Panc1 (cell line): ENCODE results near the gene LSM2. TPM values are rescaled to one million over a fixed set of nuclear protein-coding genes. Genes with fewer than 3 reads are reported as not detected.

Experiments
- ATAC-seq: fragments of 200-7000 bp; cut with Tn5 transposase; 2 replicates; pipeline ENCODE4 v1.9.1; 2020; ENCODE audit warnings: mild to moderate bottlenecking, moderate library complexity
- BruUV-seq: library from RNA; stranded (reverse); fragments of 400-500 nt; replicated peaks from 2 replicates; lab custom pipeline; 2021; lab: Mats Ljungman, UMichigan
- CTCF ChIA-PET: fragments of 300-600 bp; sonication (Branson Sonifier 250); formaldehyde crosslinking; loops from one replicate; lab custom pipeline; 2022; ENCODE audit warnings: antibody characterized with exemption; lab: Charles Lee
- POLR2A ChIA-PET: fragments of 300-600 bp; sonication (Branson Sonifier 250); formaldehyde crosslinking; loops from one replicate; lab custom pipeline; 2022; ENCODE audit warnings: antibody characterized with exemption; lab: Charles Lee
- DNase-seq: peaks from one replicate; pipeline ENCODE4 v3.0.0-alpha.2; 2010; ENCODE audit warnings: low read depth, low spot score
- H3K27ac ChIP-seq: 2 replicates; pipeline ENCODE4 v1.5.1; 2011; ENCODE audit warnings: mild to moderate bottlenecking, low read length, inconsistent platforms
- H3K27me3 ChIP-seq: fragments of 200-500 bp; sonication (Bioruptor generic); 2 replicates; pipeline ENCODE4 v1.6.0; 2014; ENCODE audit warnings: low read length, inconsistent platforms; ENCODE audit not compliant: control insufficient read depth, insufficient read depth
- H3K36me3 ChIP-seq: fragments of 200-500 bp; sonication (Bioruptor generic); 2 replicates; pipeline ENCODE4 v1.5.1; 2014; ENCODE audit warnings: inconsistent platforms, mild to moderate bottlenecking, low read length, moderate library complexity; ENCODE audit not compliant: control insufficient read depth, insufficient read depth
- H3K4me1 ChIP-seq: 2 replicates; pipeline ENCODE4 v1.5.1; 2011; ENCODE audit warnings: inconsistent platforms, mild to moderate bottlenecking, low read length, moderate library complexity; ENCODE audit not compliant: control insufficient read depth, insufficient read depth
- H3K4me3 ChIP-seq, 2 experiments: 2 replicates each; pipeline ENCODE4 v1.5.1; 2011 to 2012; ENCODE audit warnings: low read depth in 2 of 2, low read length in 2 of 2, mild to moderate bottlenecking in 2 of 2, inconsistent platforms in 1 of 2, moderate library complexity in 1 of 2
- H3K9me3 ChIP-seq: fragments of 200-500 bp; sonication (Bioruptor generic); 2 replicates; pipeline ENCODE4 v1.5.1; 2014; ENCODE audit warnings: low read depth, mild to moderate bottlenecking, inconsistent platforms, low read length, moderate library complexity; ENCODE audit not compliant: control insufficient read depth, insufficient read depth
- CTCF ChIP-seq: fragments of 450-650 bp; IDR thresholded peaks from 2 replicates; pipeline ENCODE4 v1.5.1; 2017; ENCODE audit warnings: mild to moderate bottlenecking
- POLR2AphosphoS5 ChIP-seq: IDR thresholded peaks from 2 replicates; pipeline ENCODE4 v1.6.1; 2012; ENCODE audit warnings: mild to moderate bottlenecking, low read depth, low read length, moderate library complexity
- REST ChIP-seq, 2 experiments: IDR thresholded peaks; 2 replicates each; pipeline ENCODE4 v1.6.1; 2011 to 2012; ENCODE audit warnings: low read depth in 2 of 2, control low read depth in 1 of 2, low read length in 1 of 2, mild to moderate bottlenecking in 1 of 2, moderate library complexity in 1 of 2; ENCODE audit not compliant: insufficient read depth in 1 of 2
- SIN3A ChIP-seq: IDR thresholded peaks from 2 replicates; pipeline ENCODE4 v1.6.1; 2012; ENCODE audit warnings: low read depth, mild to moderate bottlenecking, low read length, moderate library complexity, borderline replicate concordance; ENCODE audit not compliant: insufficient read depth
- TCF7L2 ChIP-seq: IDR thresholded peaks from 2 replicates; pipeline ENCODE4 v1.6.1; 2011; ENCODE audit warnings: mild to moderate bottlenecking, low read depth, low read length, inconsistent platforms
- in situ Hi-C: cut with HindIII; loops from 2 replicates; pipeline ENCODE4 v1.10.0; 2016; ENCODE audit warnings: low sequenced_read_pairs, low pct_unique_long_range_greater_than_20kb
- intact Hi-C: fragments of 100-400 bp; cut with micrococcal nuclease; formaldehyde crosslinking; loops from one replicate; pipeline ENCODE4 v1.10.0; 2022; ENCODE audit not compliant: unreplicated experiment
- total RNA-seq: library from RNA; stranded (reverse); gene quantifications from one replicate; pipeline ENCODE4 v1.2.1, GENCODE V29; 2021; ENCODE audit not compliant: unreplicated experiment

LSM2 gene
- total RNA-seq, 1 experiment from 2014 or later, result 89.7 TPM

- ATAC-seq (no peak), DNase-seq (no peak)
- intact Hi-C loops (no loop called here), in situ Hi-C loops (no loop called here)
- CTCF ChIA-PET, result interaction anchor here (0.5 to 1.5 kb wide), 2 partner anchors 15 to 17 kb away, joined by 3 to 5 read pairs; partner anchors contain the start of gene LSM2
- Histone ChIP-seq H3K27me3 (no peaks in the 10 kb centered on the region), H3K27ac (peak overlapping the region; percentile 99), H3K4me3 (0 out of 4 replicates have a peak overlapping the region, but pooled peaks of 1 of the 2 experiments have one; percentile 99), H3K36me3 (peaks cover 14% of the 10 kb centered on the region), H3K9me3 (no peaks in the 10 kb centered on the region), H3K4me1 (peaks cover 21% of the 10 kb centered on the region)
- BruUV-seq, result no TSS peak
- POLR2A ChIA-PET, result no interaction called here
- TF ChIP-seq SIN3A, result no peak
- TF ChIP-seq CTCF, result no peak
- TF ChIP-seq POLR2AphosphoS5, result no peak
- no peak for TF ChIP-seq TCF7L2
- no peak for TF ChIP-seq REST (IDR thresholded peaks at IDR 0.05; ENCODE audit: insufficient read depth in 1 of 2, low read depth in 2 of 2, low read length in 1 of 2)
These were observed 14.7 kb downstream of the LSM2 start for GRCh38 chr6:31792090-31792374.

- no TSS peak for BruUV-seq
- Histone ChIP-seq H3K4me1 (peaks cover 21% of the 10 kb centered on the region), H3K27ac (peak overlapping the region; percentile 99; the same call in 1 of the 2 replicates), H3K4me3 (no peak overlapping the region), H3K27me3 (no peaks in the 10 kb centered on the region), H3K9me3 (no peaks in the 10 kb centered on the region), H3K36me3 (peaks cover 14% of the 10 kb centered on the region)
- ChIA-PET POLR2A (interaction anchor here (0.7 kb wide), 1 partner anchor 14 kb away, joined by 4 read pairs; no protein-coding TSS in a partner anchor), CTCF (interaction anchor here (0.5 to 1.5 kb wide), 6 partner anchors 14 to 1265 kb away, joined by 3 to 6 read pairs (median 3); partner anchors contain the start of genes LSM2 and VWA7)
- in situ Hi-C loops (no loop called here), intact Hi-C loops (no loop called here)
- DNase-seq, result no peak
- TF ChIP-seq CTCF, result peak; percentile 89
- no peak for TF ChIP-seq POLR2AphosphoS5
- ATAC-seq, result peak; percentile 52
These were observed 15.3 kb downstream of the LSM2 start for GRCh38 chr6:31791324-31792089.
